WTC11 (cell line): ENCODE measurements around the gene SLC35B3. TPM values are rescaled to one million over a fixed set of nuclear protein-coding genes. Genes with fewer than 3 reads are reported as not detected.

Experiments used
- ATAC-seq: fragments of 200-7000 bp; cut with Tn5 transposase; 2 replicates; pipeline ENCODE4 v1.10.0; 2021; ENCODE audit warnings: mild to moderate bottlenecking, moderate library complexity
- CTCF ChIA-PET: fragments of 300-600 bp; sonication (Branson Sonifier 250); formaldehyde crosslinking; loops from one replicate; lab custom pipeline; 2021; ENCODE audit warnings: antibody characterized with exemption; lab: Charles Lee
- POLR2A ChIA-PET: fragments of 350-600 bp; sonication (Branson Sonifier 250); formaldehyde crosslinking; loops from one replicate; lab custom pipeline; 2021; ENCODE audit warnings: antibody characterized with exemption; lab: Charles Lee
- DNase-seq: peaks from one replicate; pipeline ENCODE4 v3.0.0; 2021; ENCODE audit warnings: low spot score
- H3K27ac Mint-ChIP-seq: 2 replicates; pipeline ENCODE4 v1.8.0; 2021; ENCODE audit warnings: mixed read lengths
- H3K27me3 Mint-ChIP-seq: 2 replicates; pipeline ENCODE4 v1.8.0; 2021; ENCODE audit warnings: low read depth, mild to moderate bottlenecking, moderate library complexity, mixed read lengths
- H3K36me3 Mint-ChIP-seq: 2 replicates; pipeline ENCODE4 v1.8.0; 2021; ENCODE audit warnings: mixed read lengths
- H3K4me1 Mint-ChIP-seq: 2 replicates; pipeline ENCODE4 v1.8.0; 2022; ENCODE audit warnings: mixed read lengths
- H3K4me3 Mint-ChIP-seq: 2 replicates; pipeline ENCODE4 v1.8.0; 2021; ENCODE audit warnings: mild to moderate bottlenecking, moderate library complexity, mixed read lengths
- H3K9me3 Mint-ChIP-seq: 2 replicates; pipeline ENCODE4 v1.8.0; 2021; ENCODE audit warnings: mixed read lengths
- CREM ChIP-seq: sonication (generic); formaldehyde crosslinking; IDR thresholded peaks from 2 replicates; pipeline ENCODE4 v1.8.1; 2022; ENCODE audit warnings: mild to moderate bottlenecking, missing genetic modification reagents, moderate library complexity
- ESRRA ChIP-seq: sonication (generic); formaldehyde crosslinking; IDR thresholded peaks from 2 replicates; pipeline ENCODE4 v1.8.1; 2022; ENCODE audit warnings: mild to moderate bottlenecking, missing genetic modification reagents, borderline replicate concordance
- FOXK1 ChIP-seq: sonication (generic); formaldehyde crosslinking; IDR thresholded peaks from 2 replicates; pipeline ENCODE4 v1.8.0; 2022; ENCODE audit warnings: mild to moderate bottlenecking, moderate library complexity, missing genetic modification reagents
- GRHL2 ChIP-seq: fragments of 250-450 bp; sonication (Bioruptor Pico); IDR thresholded peaks from 2 replicates; pipeline ENCODE4 v1.8.0; 2022; ENCODE audit warnings: mild to moderate bottlenecking, moderate library complexity; ENCODE audit not compliant: insufficient replicate concordance, severe bottlenecking
- IRF2 ChIP-seq: sonication (generic); formaldehyde crosslinking; IDR thresholded peaks from 2 replicates; pipeline ENCODE4 v1.8.0; 2022; ENCODE audit warnings: low read depth, missing genetic modification reagents, borderline replicate concordance
- JUN ChIP-seq: sonication (generic); formaldehyde crosslinking; IDR thresholded peaks from 2 replicates; pipeline ENCODE4 v1.8.0; 2023; ENCODE audit warnings: mild to moderate bottlenecking, missing genetic modification reagents
- MYBL2 ChIP-seq: sonication (generic); formaldehyde crosslinking; IDR thresholded peaks from 2 replicates; pipeline ENCODE4 v1.8.1; 2023; ENCODE audit warnings: mild to moderate bottlenecking, moderate library complexity, missing genetic modification reagents
- NR3C1 ChIP-seq: sonication (generic); formaldehyde crosslinking; conservative IDR thresholded peaks from 2 replicates; pipeline ENCODE4 v1.8.1; 2023; ENCODE audit warnings: low read depth, mild to moderate bottlenecking, missing genetic modification reagents
- SP1 ChIP-seq: sonication (generic); formaldehyde crosslinking; conservative IDR thresholded peaks from 2 replicates; pipeline ENCODE4 v1.8.1; 2022; ENCODE audit warnings: missing genetic modification reagents
- TEAD1 ChIP-seq: sonication (generic); formaldehyde crosslinking; IDR thresholded peaks from 2 replicates; pipeline ENCODE4 v1.8.0; 2022; ENCODE audit warnings: mild to moderate bottlenecking, missing genetic modification reagents
- ZBTB21 ChIP-seq: sonication (generic); formaldehyde crosslinking; IDR thresholded peaks from 2 replicates; pipeline ENCODE4 v1.8.1; 2023; ENCODE audit warnings: mild to moderate bottlenecking, missing genetic modification reagents, borderline replicate concordance
- ZNF138 ChIP-seq: sonication (generic); formaldehyde crosslinking; conservative IDR thresholded peaks from 2 replicates; pipeline ENCODE4 v1.8.1; 2022; ENCODE audit warnings: mild to moderate bottlenecking, moderate library complexity, missing genetic modification reagents
- ZNF232 ChIP-seq: sonication (generic); formaldehyde crosslinking; IDR thresholded peaks from 2 replicates; pipeline ENCODE4 v1.8.0; 2022; ENCODE audit warnings: mild to moderate bottlenecking, missing genetic modification reagents
- ZNF396 ChIP-seq: fragments of 250-450 bp; sonication (Bioruptor Pico); IDR thresholded peaks from 2 replicates; pipeline ENCODE4 v1.8.0; 2021; ENCODE audit warnings: mild to moderate bottlenecking, moderate library complexity, borderline replicate concordance
- ZNF416 ChIP-seq: fragments of 250-450 bp; sonication (Bioruptor Pico); IDR thresholded peaks from 2 replicates; pipeline ENCODE4 v1.9.0; 2021; ENCODE audit warnings: mild to moderate bottlenecking, inconsistent platforms
- ZNF423 ChIP-seq: fragments of 250-450 bp; sonication (Bioruptor Pico); IDR thresholded peaks from 2 replicates; pipeline ENCODE4 v2.1.2; 2022; ENCODE audit warnings: mild to moderate bottlenecking, moderate library complexity
- total RNA-seq: library from RNA; stranded (reverse); gene quantifications from 3 replicates; pipeline ENCODE4 v1.2.3, GENCODE V29; 2021
- TF ChIP-seq, protein P1 (sequence below): fragments of 250-450 bp; sonication (Bioruptor Pico); IDR thresholded peaks from 2 replicates; pipeline ENCODE4 v1.9.0; 2021; ENCODE audit warnings: mild to moderate bottlenecking
- TF ChIP-seq, protein P2 (sequence below): sonication (generic); formaldehyde crosslinking; IDR thresholded peaks from 2 replicates; pipeline ENCODE4 v1.8.1; 2023; ENCODE audit warnings: mild to moderate bottlenecking, missing genetic modification reagents
- TF ChIP-seq, protein P3 (sequence below): sonication (generic); formaldehyde crosslinking; IDR thresholded peaks from 2 replicates; pipeline ENCODE4 v1.8.1; 2022; ENCODE audit warnings: low read depth, missing genetic modification reagents, borderline replicate concordance
- TF ChIP-seq, protein P4 (sequence below): fragments of 250-450 bp; sonication (Bioruptor Pico); IDR thresholded peaks from 2 replicates; pipeline ENCODE4 v1.8.0; 2021; ENCODE audit warnings: mild to moderate bottlenecking
- TF ChIP-seq, protein P5 (sequence below): sonication (generic); formaldehyde crosslinking; IDR thresholded peaks from 2 replicates; pipeline ENCODE4 v1.8.1; 2023; ENCODE audit warnings: mild to moderate bottlenecking, missing genetic modification reagents, moderate library complexity

SLC35B3 gene
- total RNA-seq, 1 experiment from 2014 or later: 8.4 TPM

DNA sequence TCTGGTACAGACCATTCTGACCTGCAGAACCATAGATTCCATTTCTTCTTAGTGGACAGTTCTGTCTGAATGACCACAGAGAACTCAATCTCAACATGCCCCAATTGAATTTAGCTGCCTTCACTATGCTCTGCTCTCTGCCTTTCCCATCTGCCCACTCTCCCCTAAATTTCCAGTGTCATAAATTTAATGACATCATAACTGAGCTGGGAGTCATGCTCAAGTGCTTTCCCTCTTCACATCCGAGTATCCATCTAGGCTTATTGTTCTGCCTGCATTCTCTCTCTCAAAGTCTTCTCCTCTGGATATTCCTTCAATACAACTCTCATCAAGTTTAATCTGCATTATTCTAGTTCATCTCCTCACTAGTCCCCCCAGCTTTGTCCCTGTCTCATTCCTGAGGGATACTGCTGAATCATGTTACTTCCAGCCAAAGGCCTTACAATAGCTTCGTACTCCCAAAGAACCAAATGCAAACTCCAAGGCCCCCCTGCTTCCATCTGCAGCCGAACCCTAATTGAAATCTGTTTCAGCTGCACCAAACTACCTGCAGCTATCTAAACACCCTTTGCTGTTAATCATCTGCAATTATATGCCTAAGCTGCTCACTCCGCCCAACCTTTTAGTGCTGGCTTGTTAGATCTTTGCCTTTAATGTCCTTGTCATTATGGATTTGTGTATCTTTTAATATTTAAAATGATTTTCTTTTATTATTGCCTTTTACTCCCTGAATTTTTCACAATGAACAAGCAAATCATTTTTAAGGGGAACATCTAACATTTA, 46.1 kb downstream of the SLC35B3 start:
- H3K36me3 Mint-ChIP-seq: peaks cover 6% of the 10 kb centered on the region

DNA sequence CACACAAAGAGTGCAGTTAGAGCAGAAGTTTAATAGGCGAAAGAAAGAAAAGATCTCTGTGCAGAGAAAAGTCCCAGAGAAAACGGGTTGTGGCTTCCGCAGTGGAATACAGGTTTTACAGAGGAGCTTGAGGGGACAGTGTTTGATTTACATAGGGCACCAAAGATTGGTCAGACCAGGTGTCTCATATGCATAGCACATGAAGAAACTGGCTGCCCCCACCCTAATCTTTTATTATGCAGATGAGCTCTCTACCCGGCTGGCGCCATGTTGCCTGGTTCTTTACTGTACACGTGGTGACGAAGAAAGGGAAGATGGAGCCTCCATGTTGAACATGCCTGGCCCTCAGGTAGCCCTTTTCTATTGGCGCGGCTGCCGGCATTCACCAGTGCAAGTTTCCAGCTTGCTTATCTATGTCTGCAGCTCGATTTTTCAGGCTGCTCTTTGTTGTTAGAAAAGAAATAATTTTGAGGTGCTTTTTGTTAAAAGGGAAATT, 47.4 kb downstream of the SLC35B3 start:
- Mint-ChIP-seq H3K4me3 (no peak overlapping the region), H3K27ac (no peak overlapping the region), H3K36me3 (peaks cover 6% of the 10 kb centered on the region), H3K27me3 (no peaks in the 10 kb centered on the region), H3K9me3 (peaks cover 17% of the 10 kb centered on the region), H3K4me1 (peaks cover 39% of the 10 kb centered on the region)
- no peak for TF ChIP-seq ESRRA (CRISPR knock-in tag)
- TF ChIP-seq ZBTB21: no peak
- no peak for TF ChIP-seq FOXK1
- TF ChIP-seq, protein P1, sequence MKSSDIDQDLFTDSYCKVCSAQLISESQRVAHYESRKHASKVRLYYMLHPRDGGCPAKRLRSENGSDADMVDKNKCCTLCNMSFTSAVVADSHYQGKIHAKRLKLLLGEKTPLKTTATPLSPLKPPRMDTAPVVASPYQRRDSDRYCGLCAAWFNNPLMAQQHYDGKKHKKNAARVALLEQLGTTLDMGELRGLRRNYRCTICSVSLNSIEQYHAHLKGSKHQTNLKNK (CRISPR knock-in tag): no peak
- TF ChIP-seq, protein P2, sequence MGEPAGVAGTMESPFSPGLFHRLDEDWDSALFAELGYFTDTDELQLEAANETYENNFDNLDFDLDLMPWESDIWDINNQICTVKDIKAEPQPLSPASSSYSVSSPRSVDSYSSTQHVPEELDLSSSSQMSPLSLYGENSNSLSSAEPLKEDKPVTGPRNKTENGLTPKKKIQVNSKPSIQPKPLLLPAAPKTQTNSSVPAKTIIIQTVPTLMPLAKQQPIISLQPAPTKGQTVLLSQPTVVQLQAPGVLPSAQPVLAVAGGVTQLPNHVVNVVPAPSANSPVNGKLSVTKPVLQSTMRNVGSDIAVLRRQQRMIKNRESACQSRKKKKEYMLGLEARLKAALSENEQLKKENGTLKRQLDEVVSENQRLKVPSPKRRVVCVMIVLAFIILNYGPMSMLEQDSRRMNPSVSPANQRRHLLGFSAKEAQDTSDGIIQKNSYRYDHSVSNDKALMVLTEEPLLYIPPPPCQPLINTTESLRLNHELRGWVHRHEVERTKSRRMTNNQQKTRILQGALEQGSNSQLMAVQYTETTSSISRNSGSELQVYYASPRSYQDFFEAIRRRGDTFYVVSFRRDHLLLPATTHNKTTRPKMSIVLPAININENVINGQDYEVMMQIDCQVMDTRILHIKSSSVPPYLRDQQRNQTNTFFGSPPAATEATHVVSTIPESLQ (CRISPR knock-in tag): no peak
- ChIA-PET POLR2A (no interaction called here), CTCF (interaction anchor here (0.9 kb wide), 1 partner anchor 93 kb away, joined by 3 read pairs; no protein-coding TSS in a partner anchor)
- no peak for ATAC-seq
- DNase-seq: no peak

More for the DNA sequence above, 46.1 kb downstream of the SLC35B3 start:
- Mint-ChIP-seq H3K4me3 (no peak overlapping the region), H3K27me3 (no peaks in the 10 kb centered on the region), H3K27ac (no peak overlapping the region), H3K4me1 (peaks cover 26% of the 10 kb centered on the region), H3K9me3 (peaks cover 17% of the 10 kb centered on the region)
- POLR2A ChIA-PET: no interaction called here
- ATAC-seq (no peak; the same call in 1 of the 2 replicates), DNase-seq (no peak)
- CTCF ChIA-PET: no interaction called here
- TF ChIP-seq ZNF232: no peak
- TF ChIP-seq, protein P3, sequence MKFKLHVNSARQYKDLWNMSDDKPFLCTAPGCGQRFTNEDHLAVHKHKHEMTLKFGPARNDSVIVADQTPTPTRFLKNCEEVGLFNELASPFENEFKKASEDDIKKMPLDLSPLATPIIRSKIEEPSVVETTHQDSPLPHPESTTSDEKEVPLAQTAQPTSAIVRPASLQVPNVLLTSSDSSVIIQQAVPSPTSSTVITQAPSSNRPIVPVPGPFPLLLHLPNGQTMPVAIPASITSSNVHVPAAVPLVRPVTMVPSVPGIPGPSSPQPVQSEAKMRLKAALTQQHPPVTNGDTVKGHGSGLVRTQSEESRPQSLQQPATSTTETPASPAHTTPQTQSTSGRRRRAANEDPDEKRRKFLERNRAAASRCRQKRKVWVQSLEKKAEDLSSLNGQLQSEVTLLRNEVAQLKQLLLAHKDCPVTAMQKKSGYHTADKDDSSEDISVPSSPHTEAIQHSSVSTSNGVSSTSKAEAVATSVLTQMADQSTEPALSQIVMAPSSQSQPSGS (CRISPR knock-in tag): no peak
- TF ChIP-seq CREM (CRISPR knock-in tag): no peak
- no peak for TF ChIP-seq GRHL2
- no peak for TF ChIP-seq ZNF138 (CRISPR knock-in tag)
- no peak for TF ChIP-seq ZNF416
- no peak for TF ChIP-seq ZNF396
- no peak for TF ChIP-seq JUN (CRISPR knock-in tag)
- TF ChIP-seq NR3C1: no peak
- no peak for TF ChIP-seq MYBL2 (CRISPR knock-in tag)
- TF ChIP-seq, all 79 proteins: peak for 0

DNA sequence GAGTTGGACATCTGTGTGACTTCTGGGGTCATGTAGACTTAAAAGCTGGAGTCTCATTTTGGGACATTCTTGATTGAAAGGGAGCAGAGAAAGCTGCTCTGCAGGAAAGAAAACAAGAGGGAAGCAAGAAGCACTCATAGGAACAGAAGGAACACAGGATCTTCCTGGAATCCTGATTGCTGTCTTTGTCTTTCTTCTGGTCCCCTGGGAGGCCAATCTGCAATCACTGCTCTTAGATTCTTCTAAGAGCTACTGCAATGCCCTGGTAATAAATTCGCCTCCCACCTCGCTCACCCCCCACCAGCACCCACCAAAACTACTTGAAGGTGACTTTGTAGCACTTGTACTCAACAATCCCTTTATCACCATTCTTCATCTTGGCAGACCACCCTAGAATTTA, 51.8 kb downstream of the SLC35B3 start:
- Mint-ChIP-seq H3K9me3 (peaks cover 13% of the 10 kb centered on the region), H3K27me3 (no peaks in the 10 kb centered on the region; the same call in 1 of the 2 replicates), H3K4me3 (peak overlapping the region; percentile 33), H3K27ac (peak overlapping the region; percentile 86), H3K4me1 (peaks cover 38% of the 10 kb centered on the region), H3K36me3 (peaks cover 6% of the 10 kb centered on the region)
- POLR2A ChIA-PET: no interaction called here
- peak; percentile 97 for ATAC-seq
- DNase-seq: peak; percentile 30
- TF ChIP-seq IRF2 (CRISPR knock-in tag): no peak
- no peak for TF ChIP-seq SP1 (CRISPR knock-in tag)
- TF ChIP-seq ZNF416: no peak
- TF ChIP-seq TEAD1 (CRISPR knock-in tag): peak; percentile 78; the same call in 1 of the 2 replicates
- TF ChIP-seq, protein P4, sequence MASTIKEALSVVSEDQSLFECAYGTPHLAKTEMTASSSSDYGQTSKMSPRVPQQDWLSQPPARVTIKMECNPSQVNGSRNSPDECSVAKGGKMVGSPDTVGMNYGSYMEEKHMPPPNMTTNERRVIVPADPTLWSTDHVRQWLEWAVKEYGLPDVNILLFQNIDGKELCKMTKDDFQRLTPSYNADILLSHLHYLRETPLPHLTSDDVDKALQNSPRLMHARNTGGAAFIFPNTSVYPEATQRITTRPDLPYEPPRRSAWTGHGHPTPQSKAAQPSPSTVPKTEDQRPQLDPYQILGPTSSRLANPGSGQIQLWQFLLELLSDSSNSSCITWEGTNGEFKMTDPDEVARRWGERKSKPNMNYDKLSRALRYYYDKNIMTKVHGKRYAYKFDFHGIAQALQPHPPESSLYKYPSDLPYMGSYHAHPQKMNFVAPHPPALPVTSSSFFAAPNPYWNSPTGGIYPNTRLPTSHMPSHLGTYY (CRISPR knock-in tag): no peak
- peak; percentile 65; the same call in 1 of the 2 replicates for TF ChIP-seq ZNF423 (CRISPR knock-in tag)
- TF ChIP-seq, protein P5, sequence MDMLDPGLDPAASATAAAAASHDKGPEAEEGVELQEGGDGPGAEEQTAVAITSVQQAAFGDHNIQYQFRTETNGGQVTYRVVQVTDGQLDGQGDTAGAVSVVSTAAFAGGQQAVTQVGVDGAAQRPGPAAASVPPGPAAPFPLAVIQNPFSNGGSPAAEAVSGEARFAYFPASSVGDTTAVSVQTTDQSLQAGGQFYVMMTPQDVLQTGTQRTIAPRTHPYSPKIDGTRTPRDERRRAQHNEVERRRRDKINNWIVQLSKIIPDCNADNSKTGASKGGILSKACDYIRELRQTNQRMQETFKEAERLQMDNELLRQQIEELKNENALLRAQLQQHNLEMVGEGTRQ (CRISPR knock-in tag): no peak
- TF ChIP-seq, all 79 proteins: peak for 2
- CTCF ChIA-PET: no interaction called here
